ENCODE measurements around the gene NR1H2. TPM values are rescaled to one million over a fixed set of nuclear protein-coding genes. Genes with fewer than 3 reads are reported as not detected.

The NR1H2 gene
- polyA plus RNA-seq, 3 donors: 77.1 to 111 (median 78.9) TPM

DNA sequence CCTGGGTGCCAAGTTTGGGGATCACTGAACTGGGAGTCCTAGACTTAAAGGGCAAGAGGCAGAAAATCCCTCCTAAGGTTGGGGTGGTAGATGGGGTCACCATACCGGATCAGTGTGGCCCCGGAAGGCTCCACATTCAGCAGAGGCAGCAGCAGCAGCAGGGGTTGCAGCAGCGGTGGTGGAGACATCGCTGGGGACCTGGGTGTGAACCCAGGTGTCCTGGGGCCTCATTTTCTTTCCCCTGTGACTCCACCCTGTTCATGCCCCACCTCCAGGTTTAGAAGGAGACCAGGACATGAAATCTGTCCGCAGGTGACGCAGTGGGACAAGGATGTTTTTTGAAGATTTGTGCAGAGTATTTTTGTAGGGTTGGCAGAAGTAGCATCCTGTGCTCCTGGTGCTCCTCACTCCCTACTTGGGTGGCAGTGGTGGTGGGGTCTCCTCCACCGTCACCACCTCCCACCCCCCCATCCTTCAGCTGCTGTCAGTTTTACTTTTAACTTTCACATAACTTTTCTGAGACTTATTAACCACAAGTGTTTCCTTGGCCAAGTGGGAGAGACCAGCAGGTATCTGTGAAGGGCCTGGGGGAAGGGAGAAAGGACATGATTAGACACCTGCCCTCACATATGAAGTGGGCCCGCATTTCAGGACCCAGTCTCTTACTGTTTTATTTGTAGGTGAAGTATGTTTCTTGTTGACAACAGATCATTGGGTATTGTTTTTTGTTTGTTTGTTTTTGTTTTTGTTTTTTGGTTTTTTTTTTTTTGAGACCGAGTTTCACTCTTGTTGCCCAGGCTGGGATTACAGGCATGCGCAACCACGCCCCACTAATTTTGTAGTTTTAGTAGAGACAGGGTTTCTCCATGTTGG is 10.6 kb upstream of the NR1H2 start, which contains the start of gene NAPSA:
TSS of gene NAPSA (minus strand) at position 206 of the 873 bp plus-strand sequence. CDS start at position 188, 18 bp downstream.
- Histone ChIP-seq H3K9ac (ENCODE audit: insufficient read depth, low read length, poor library complexity, severe bottlenecking) (no peak within 1 kb of the TSS), H3K79me2 (ENCODE audit: insufficient read depth, low read length) (no peaks in the 10 kb centered on the region), H3K4me2 (replicated peaks; ENCODE audit: extremely low read depth, low read length, poor library complexity, severe bottlenecking) (no peak within 1 kb of the TSS), H2AFZ (ENCODE audit: insufficient read depth, low read depth, low read length, poor library complexity, severe bottlenecking) (no peak within 1 kb of the TSS), H4K20me1 (ENCODE audit: insufficient read depth, low read length) (no peaks in the 10 kb centered on the region), H3K4me3 (replicated peaks in 1 of 3; ENCODE audit: low read depth in 2 of 3, low read length in 3 of 3) (no peak within 1 kb of the TSS), H3K27ac (ENCODE audit: low read depth in 1 of 2, low read length in 2 of 2) (no peak within 1 kb of the TSS), H3K9me3 (replicated peaks in 1 of 2; ENCODE audit: control insufficient read depth in 1 of 2, insufficient read depth in 1 of 2, low read length in 2 of 2) (no peaks in the 10 kb centered on the region), H3K4me1 (ENCODE audit: control insufficient read depth in 1 of 2, insufficient read depth in 2 of 2, low read length in 2 of 2) (peaks cover 16 to 20% of the 10 kb centered on the region in 2 donors), H3K27me3 (ENCODE audit: control insufficient read depth in 2 of 2, insufficient read depth in 2 of 2, low read length in 2 of 2) (no peaks in the 10 kb centered on the region), H3K36me3 (replicated peaks in 1 of 2; ENCODE audit: control insufficient read depth in 1 of 2, insufficient read depth in 2 of 2, low read length in 2 of 2) (no peaks in the 10 kb centered on the region)
- DNase-seq: no peak
- WGBS (ENCODE audit: insufficient coverage): 96% methylated on average over 4 of the region's 11 CpGs
- no peak for TF ChIP-seq CTCF (IDR thresholded peaks at IDR 0.05)
- H3K27me3 Mint-ChIP-seq (ENCODE audit: low read depth in 3 of 3): peaks cover 0 to 8% (median 3%) of the 10 kb centered on the region in 3 donors
- peaks cover 30% of the 10 kb centered on the region for H3K4me1 Mint-ChIP-seq
- peaks cover 0 to 2% of the 10 kb centered on the region in 2 donors for H3K36me3 Mint-ChIP-seq
- intact Hi-C loops (cut with micrococcal nuclease): loop anchor here in 1 of 2 donors (5.0 kb wide), 2 partner anchors 47 to 197 kb away; no protein-coding TSS in a partner anchor
- H3K9me3 Mint-ChIP-seq: peaks cover 0 to 5% (median 3%) of the 10 kb centered on the region in 7 donors
- H3K4me3 Mint-ChIP-seq: no peak within 1 kb of the TSS
- peak within 1 kb of the TSS in 3 of 7 donors; percentile 54 to 69 (median 61) for H3K27ac Mint-ChIP-seq

GRCh38 chr19:50368649-50369570 is 7.3 kb upstream of the NR1H2 start:
- under 1% methylated on average over 22 of the region's 34 CpGs for WGBS (ENCODE audit: insufficient coverage)
- H3K9me3 Mint-ChIP-seq: no peaks in the 10 kb centered on the region
- Histone ChIP-seq H3K27me3 (ENCODE audit: control insufficient read depth in 2 of 2, insufficient read depth in 2 of 2, low read length in 2 of 2) (no peaks in the 10 kb centered on the region), H3K36me3 (replicated peaks in 1 of 2; ENCODE audit: control insufficient read depth in 1 of 2, insufficient read depth in 2 of 2, low read length in 2 of 2) (no peaks in the 10 kb centered on the region), H3K79me2 (ENCODE audit: insufficient read depth, low read length) (no peaks in the 10 kb centered on the region), H3K4me3 (replicated peaks in 1 of 3; ENCODE audit: low read depth in 2 of 3, low read length in 3 of 3) (peak overlapping the region; percentile 53 to 90 (median 67)), H3K9me3 (replicated peaks in 1 of 2; ENCODE audit: control insufficient read depth in 1 of 2, insufficient read depth in 1 of 2, low read length in 2 of 2) (no peaks in the 10 kb centered on the region), H4K20me1 (ENCODE audit: insufficient read depth, low read length) (no peaks in the 10 kb centered on the region), H3K9ac (ENCODE audit: insufficient read depth, low read length, poor library complexity, severe bottlenecking) (peak overlapping the region; percentile 68), H3K4me2 (replicated peaks; ENCODE audit: extremely low read depth, low read length, poor library complexity, severe bottlenecking) (peak overlapping the region; percentile 99), H3K27ac (ENCODE audit: low read depth in 1 of 2, low read length in 2 of 2) (peak overlapping the region; percentile 6 to 79), H3K4me1 (ENCODE audit: control insufficient read depth in 1 of 2, insufficient read depth in 2 of 2, low read length in 2 of 2) (peaks cover 26 to 29% of the 10 kb centered on the region in 2 donors), H2AFZ (ENCODE audit: insufficient read depth, low read depth, low read length, poor library complexity, severe bottlenecking) (peak overlapping the region; percentile 94)
- intact Hi-C loops (cut with micrococcal nuclease): loop anchor here (1.0 to 5.0 kb wide), 5 partner anchors 43 to 193 kb away; no protein-coding TSS in a partner anchor
- DNase-seq: peak; percentile 70 to 87 (median 87)
- peaks cover 29% of the 10 kb centered on the region for H3K4me1 Mint-ChIP-seq
- H3K36me3 Mint-ChIP-seq: no peaks in the 10 kb centered on the region
- H3K4me3 Mint-ChIP-seq: peak overlapping the region; percentile 96 to 99
- peak overlapping the region; percentile 77 to 98 (median 91) for H3K27ac Mint-ChIP-seq
- peak; percentile 93 for TF ChIP-seq CTCF (IDR thresholded peaks at IDR 0.05)
- peaks cover 0 to 8% (median 2%) of the 10 kb centered on the region in 3 donors for H3K27me3 Mint-ChIP-seq (ENCODE audit: low read depth in 3 of 3)

All from CD14-positive monocyte (primary cell).